ENCODE measurements around the gene BCHE. TPM values are rescaled to one million over a fixed set of nuclear protein-coding genes. Genes with fewer than 3 reads are reported as not detected.
"Not testable (repeated sequence)": the region's sequence is repeated elsewhere in the genome, so short reads cannot be mapped to it uniquely, and the experiment has no call there.

BCHE gene
- total RNA-seq, 2 donors from 2014 or later, result 1.6 to 5.4 TPM

GRCh38 chr3:165817160-165817709 is 20.0 kb downstream of the BCHE start:
- no peak for TF ChIP-seq CTCF (IDR thresholded peaks at IDR 0.05)
- H3K9ac ChIP-seq (ENCODE audit: low read depth in 2 of 2, low read length in 2 of 2), result no peak overlapping the region
- intact Hi-C loops (cut with DNase I), result no loop called here

GRCh38 chr3:165816209-165816608 is 21.0 kb downstream of the BCHE start:
- intact Hi-C loops (cut with DNase I), result no loop called here

More at GRCh38 chr3:165817160-165817709, 20.0 kb downstream of the BCHE start:
- H3K4me3 ChIP-seq, result no peak overlapping the region
- H3K36me3 ChIP-seq, result no peaks in the 10 kb centered on the region
- DNase-seq, result no peak
- H3K27me3 ChIP-seq, result no peaks in the 10 kb centered on the region
- no peaks in the 10 kb centered on the region for H3K4me1 ChIP-seq
- no peak overlapping the region for H3K27ac ChIP-seq
- H3K9me3 ChIP-seq, result no peaks in the 10 kb centered on the region

GRCh38 chr3:165815682-165816081 is 21.5 kb downstream of the BCHE start:
- Histone ChIP-seq H3K4me3 (no peak overlapping the region), H3K27ac (no peak overlapping the region), H3K27me3 (no peaks in the 10 kb centered on the region), H3K9ac (ENCODE audit: low read depth in 2 of 2, low read length in 2 of 2) (no peak overlapping the region), H3K9me3 (no peaks in the 10 kb centered on the region), H3K4me1 (no peaks in the 10 kb centered on the region), H3K36me3 (no peaks in the 10 kb centered on the region)
- intact Hi-C loops (cut with DNase I), result no loop called here
- TF ChIP-seq CTCF (IDR thresholded peaks at IDR 0.05), result no peak
- DNase-seq, result no peak

More at GRCh38 chr3:165816209-165816608, 21.0 kb downstream of the BCHE start:
- Histone ChIP-seq H3K27ac (no peak overlapping the region), H3K9me3 (no peaks in the 10 kb centered on the region), H3K4me1 (no peaks in the 10 kb centered on the region), H3K9ac (ENCODE audit: low read depth in 2 of 2, low read length in 2 of 2) (no peak overlapping the region), H3K4me3 (no peak overlapping the region), H3K36me3 (no peaks in the 10 kb centered on the region), H3K27me3 (no peaks in the 10 kb centered on the region)
- no peak for TF ChIP-seq CTCF (IDR thresholded peaks at IDR 0.05)
- DNase-seq, result no peak

DNA sequence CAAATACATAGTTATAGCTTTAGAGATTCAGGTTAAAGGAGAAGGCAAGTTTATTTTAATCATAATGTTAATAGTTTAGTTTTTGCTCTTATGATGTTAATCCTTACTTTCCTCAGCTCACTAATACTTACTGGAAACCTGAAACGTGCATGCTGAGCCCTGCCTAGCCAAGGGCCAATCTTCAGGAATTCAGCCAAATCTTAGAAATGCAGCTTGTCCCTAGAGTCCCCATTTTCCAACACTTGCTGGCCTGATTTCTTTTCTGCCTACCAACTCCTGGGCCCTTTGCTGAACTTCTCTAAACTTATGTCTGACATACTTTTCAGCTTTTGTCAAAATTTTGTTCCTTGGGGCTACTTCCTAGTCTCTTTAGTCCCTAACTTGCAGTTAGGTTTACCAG is 22.8 kb downstream of the BCHE start:
- no peaks in the 10 kb centered on the region for H3K4me1 ChIP-seq
- H3K9me3 ChIP-seq, result no peaks in the 10 kb centered on the region
- no peak overlapping the region for H3K4me3 ChIP-seq
- no peak for DNase-seq
- no peak overlapping the region for H3K27ac ChIP-seq
- TF ChIP-seq CTCF (IDR thresholded peaks at IDR 0.05), result no peak
- intact Hi-C loops (cut with DNase I), result no loop called here
- H3K36me3 ChIP-seq, result no peaks in the 10 kb centered on the region
- no peak overlapping the region for H3K9ac ChIP-seq (ENCODE audit: low read depth in 2 of 2, low read length in 2 of 2)
- no peaks in the 10 kb centered on the region for H3K27me3 ChIP-seq

DNA sequence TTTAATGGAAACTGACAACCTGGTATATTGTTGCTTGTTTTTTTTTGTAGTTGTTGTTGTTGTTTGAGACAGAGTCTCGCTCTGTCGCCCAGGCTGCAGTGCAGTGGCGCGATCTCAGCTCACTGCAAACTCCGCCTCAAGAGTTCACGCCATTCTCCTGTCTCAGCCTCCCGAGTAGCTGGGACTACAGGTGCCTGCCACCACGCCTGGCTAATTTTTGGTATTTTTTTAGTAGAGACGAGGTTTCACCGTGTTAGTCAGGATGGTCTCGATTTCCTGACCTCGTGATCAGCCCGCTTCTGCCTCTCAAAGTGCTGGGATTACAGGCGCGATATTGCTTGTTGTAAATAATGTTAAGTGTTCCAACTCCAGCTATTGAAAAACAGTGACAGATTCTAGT is 29.3 kb downstream of the BCHE start:
- H3K9me3 ChIP-seq; H3K4me1 ChIP-seq; H3K4me3 ChIP-seq; H3K36me3 ChIP-seq; intact Hi-C loops (cut with DNase I); H3K9ac ChIP-seq (ENCODE audit: low read depth in 2 of 2, low read length in 2 of 2); H3K27me3 ChIP-seq; DNase-seq; H3K27ac ChIP-seq: not testable (repeated sequence)

DNA sequence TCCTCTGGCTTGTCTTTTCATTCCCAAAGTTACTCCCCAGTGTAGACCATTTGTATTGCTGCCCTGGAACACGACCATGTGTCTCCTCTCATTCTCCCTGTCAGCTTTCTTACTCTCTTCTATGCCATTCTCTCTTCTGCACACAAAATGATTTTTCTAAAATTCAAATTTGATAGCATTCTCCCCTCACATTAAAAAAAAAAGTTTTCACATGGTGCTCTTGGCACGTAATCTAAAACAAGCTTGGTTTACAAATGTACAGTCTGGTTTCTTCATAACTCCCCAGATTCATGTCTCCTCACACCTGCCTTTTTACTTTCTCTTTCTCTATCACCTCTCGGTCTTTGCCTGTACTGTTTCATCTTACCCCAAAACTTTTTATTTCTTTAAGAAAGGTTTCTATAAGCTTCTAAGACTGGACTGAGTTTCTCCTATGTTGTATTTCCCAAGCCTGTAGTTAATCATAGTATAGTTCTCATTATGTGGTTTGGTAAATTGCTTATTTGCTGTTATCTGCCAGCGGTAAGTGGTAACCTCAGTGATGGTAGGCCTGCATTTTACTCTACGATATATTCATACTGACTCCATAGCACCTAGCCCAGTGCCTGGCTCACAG is 31.2 kb downstream of the BCHE start:
- intact Hi-C loops (cut with DNase I), result no loop called here
- no peaks in the 10 kb centered on the region for H3K36me3 ChIP-seq
- H3K9ac ChIP-seq (ENCODE audit: low read depth in 2 of 2, low read length in 2 of 2), result no peak overlapping the region
- no peak for DNase-seq
- H3K9me3 ChIP-seq, result no peaks in the 10 kb centered on the region
- H3K27ac ChIP-seq, result no peak overlapping the region
- H3K4me1 ChIP-seq, result no peaks in the 10 kb centered on the region
- H3K4me3 ChIP-seq, result no peak overlapping the region
- no peaks in the 10 kb centered on the region for H3K27me3 ChIP-seq
- no peak for TF ChIP-seq CTCF (IDR thresholded peaks at IDR 0.05)
